Astrocyte (in vitro differentiated cells and primary cell): Measurements from ENCODE around the gene PLA1A. TPM values are rescaled to one million over a fixed set of nuclear protein-coding genes. Genes with fewer than 3 reads are reported as not detected.

ENCODE experiments used
- DNase-seq: peaks from one replicate; pipeline ENCODE4 v3.0.0-alpha.2; 2010; ENCODE audit warnings: low read depth
- FAIRE-seq: peaks from 2 replicates; lab custom pipeline; 2011; peaks lifted over from hg19 to GRCh38; lab: Jason Lieb, UNC
- H2AFZ ChIP-seq: 2 replicates; pipeline ENCODE4 v1.6.0; 2012; ENCODE audit warnings: low read depth, low read length, inconsistent platforms
- H3K27ac ChIP-seq: 2 replicates; pipeline ENCODE4 v1.5.1; 2011; ENCODE audit warnings: low read depth, low read length, inconsistent platforms
- H3K27me3 ChIP-seq: 2 replicates; pipeline ENCODE4 v1.6.0; 2011; ENCODE audit warnings: low read length, inconsistent platforms; ENCODE audit not compliant: insufficient read depth
- H3K36me3 ChIP-seq: 2 replicates; pipeline ENCODE4 v1.5.1; 2011; ENCODE audit warnings: low read length, inconsistent platforms; ENCODE audit not compliant: insufficient read depth
- H3K4me1 ChIP-seq: 2 replicates; pipeline ENCODE4 v1.5.1; 2011; ENCODE audit warnings: low read length, inconsistent platforms; ENCODE audit not compliant: insufficient read depth
- H3K4me2 ChIP-seq: 2 replicates; pipeline ENCODE4 v1.6.0; 2012; ENCODE audit warnings: low read length, inconsistent platforms
- H3K4me3 ChIP-seq: 2 replicates; pipeline ENCODE4 v1.5.1; 2011; ENCODE audit warnings: low read depth, mild to moderate bottlenecking, low read length, inconsistent platforms; ENCODE audit not compliant: insufficient read depth
- H3K79me2 ChIP-seq: 2 replicates; pipeline ENCODE4 v1.6.0; 2012; ENCODE audit warnings: mild to moderate bottlenecking, low read length, inconsistent platforms; ENCODE audit not compliant: insufficient read depth
- H3K9ac ChIP-seq: 2 replicates; pipeline ENCODE4 v1.6.0; 2012; ENCODE audit warnings: mild to moderate bottlenecking, low read length, inconsistent platforms
- H3K9me3 ChIP-seq: 2 replicates; pipeline ENCODE4 v1.5.1; 2012; ENCODE audit warnings: low read depth, mild to moderate bottlenecking, low read length, inconsistent platforms; ENCODE audit not compliant: insufficient read depth
- H4K20me1 ChIP-seq: 2 replicates; pipeline ENCODE4 v1.6.0; 2012; ENCODE audit warnings: low read length, inconsistent platforms; ENCODE audit not compliant: insufficient read depth
- H3K27ac Mint-ChIP-seq: one replicate; pipeline ENCODE4 v1.8.0; 2021; ENCODE audit warnings: mild to moderate bottlenecking, mixed read lengths; ENCODE audit not compliant: unreplicated experiment
- H3K27me3 Mint-ChIP-seq: one replicate; pipeline ENCODE4 v1.8.0; 2021; ENCODE audit warnings: low read depth, mixed read lengths; ENCODE audit not compliant: unreplicated experiment
- H3K36me3 Mint-ChIP-seq: one replicate; pipeline ENCODE4 v1.8.0; 2021; ENCODE audit warnings: low read depth, mixed read lengths; ENCODE audit not compliant: unreplicated experiment
- H3K4me1 Mint-ChIP-seq: one replicate; pipeline ENCODE4 v1.8.0; 2021; ENCODE audit warnings: low read depth, mixed read lengths; ENCODE audit not compliant: unreplicated experiment
- H3K4me3 Mint-ChIP-seq: one replicate; pipeline ENCODE4 v1.8.0; 2021; ENCODE audit warnings: mild to moderate bottlenecking, moderate library complexity, mixed read lengths; ENCODE audit not compliant: unreplicated experiment
- H3K9me3 Mint-ChIP-seq: one replicate; pipeline ENCODE4 v1.8.0; 2021; ENCODE audit warnings: mild to moderate bottlenecking, mixed read lengths; ENCODE audit not compliant: unreplicated experiment
- EZH2 ChIP-seq: IDR thresholded peaks from 2 replicates; pipeline ENCODE4 v1.6.1; 2012; ENCODE audit warnings: mild to moderate bottlenecking, low read length, inconsistent platforms; ENCODE audit not compliant: insufficient read depth
- total RNA-seq: library from RNA; stranded (reverse); gene quantifications from 2 replicates; pipeline ENCODE4 v1.2.1, GENCODE V29; 2021
- TF ChIP-seq, protein P1 (sequence below): IDR thresholded peaks from 2 replicates; pipeline ENCODE4 v1.5.1; 2011; ENCODE audit warnings: low read depth, mild to moderate bottlenecking, inconsistent platforms, low read length, moderate library complexity; ENCODE audit not compliant: insufficient read depth

Gene PLA1A
- total RNA-seq, 1 donor from 2014 or later, result 0.91 TPM

DNA sequence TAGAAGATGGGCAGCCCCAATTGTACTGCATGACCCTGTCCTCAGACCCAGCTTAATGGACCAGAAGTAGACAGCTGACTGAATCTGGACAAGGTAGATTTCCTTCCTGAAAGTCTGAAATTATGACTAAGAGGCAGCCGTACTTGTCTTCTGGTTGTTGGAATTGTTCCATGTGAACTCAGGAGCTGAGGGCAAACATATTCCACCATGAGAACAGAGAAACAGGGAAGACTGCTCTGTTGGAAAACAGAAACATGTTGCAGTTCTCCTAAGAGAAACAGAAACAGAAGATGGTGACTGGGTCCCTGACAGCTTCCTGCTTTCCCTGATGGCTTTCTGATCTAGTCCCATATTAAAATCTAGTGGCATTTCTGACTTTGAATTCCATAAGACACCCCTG, 38.6 kb downstream of the PLA1A start:
- Mint-ChIP-seq H3K27ac (peak overlapping the region; percentile 98), H3K36me3 (no peaks in the 10 kb centered on the region), H3K9me3 (no peaks in the 10 kb centered on the region), H3K4me1 (peaks cover 40% of the 10 kb centered on the region), H3K27me3 (no peaks in the 10 kb centered on the region), H3K4me3 (no peak overlapping the region)
- Histone ChIP-seq H3K4me3 (no peak overlapping the region), H2AFZ (peak overlapping the region; percentile 34), H3K36me3 (no peaks in the 10 kb centered on the region), H3K9ac (no peak overlapping the region), H3K27me3 (no peaks in the 10 kb centered on the region), H3K4me2 (no peak overlapping the region), H3K9me3 (no peaks in the 10 kb centered on the region), H3K79me2 (no peaks in the 10 kb centered on the region), H3K4me1 (peaks cover 22% of the 10 kb centered on the region), H4K20me1 (no peaks in the 10 kb centered on the region), H3K27ac (no peak overlapping the region)
- FAIRE-seq, result no peak
- TF ChIP-seq EZH2, result no peak
- TF ChIP-seq, protein P1, sequence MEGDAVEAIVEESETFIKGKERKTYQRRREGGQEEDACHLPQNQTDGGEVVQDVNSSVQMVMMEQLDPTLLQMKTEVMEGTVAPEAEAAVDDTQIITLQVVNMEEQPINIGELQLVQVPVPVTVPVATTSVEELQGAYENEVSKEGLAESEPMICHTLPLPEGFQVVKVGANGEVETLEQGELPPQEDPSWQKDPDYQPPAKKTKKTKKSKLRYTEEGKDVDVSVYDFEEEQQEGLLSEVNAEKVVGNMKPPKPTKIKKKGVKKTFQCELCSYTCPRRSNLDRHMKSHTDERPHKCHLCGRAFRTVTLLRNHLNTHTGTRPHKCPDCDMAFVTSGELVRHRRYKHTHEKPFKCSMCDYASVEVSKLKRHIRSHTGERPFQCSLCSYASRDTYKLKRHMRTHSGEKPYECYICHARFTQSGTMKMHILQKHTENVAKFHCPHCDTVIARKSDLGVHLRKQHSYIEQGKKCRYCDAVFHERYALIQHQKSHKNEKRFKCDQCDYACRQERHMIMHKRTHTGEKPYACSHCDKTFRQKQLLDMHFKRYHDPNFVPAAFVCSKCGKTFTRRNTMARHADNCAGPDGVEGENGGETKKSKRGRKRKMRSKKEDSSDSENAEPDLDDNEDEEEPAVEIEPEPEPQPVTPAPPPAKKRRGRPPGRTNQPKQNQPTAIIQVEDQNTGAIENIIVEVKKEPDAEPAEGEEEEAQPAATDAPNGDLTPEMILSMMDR, result no peak
- DNase-seq, result peak; percentile 29

GRCh38 chr3:119636891-119637611, 39.4 kb downstream of the PLA1A start:
- Histone ChIP-seq H3K79me2 (no peaks in the 10 kb centered on the region), H3K4me2 (no peak overlapping the region), H3K36me3 (no peaks in the 10 kb centered on the region), H3K4me1 (peaks cover 22% of the 10 kb centered on the region), H3K9ac (no peak overlapping the region), H3K27me3 (no peaks in the 10 kb centered on the region), H2AFZ (no peak overlapping the region), H4K20me1 (no peaks in the 10 kb centered on the region), H3K4me3 (no peak overlapping the region), H3K27ac (peak overlapping the region; percentile 84), H3K9me3 (no peaks in the 10 kb centered on the region)
- Mint-ChIP-seq H3K9me3 (no peaks in the 10 kb centered on the region), H3K4me1 (peaks cover 35% of the 10 kb centered on the region), H3K4me3 (no peak overlapping the region), H3K36me3 (no peaks in the 10 kb centered on the region), H3K27ac (peak overlapping the region; percentile 98), H3K27me3 (no peaks in the 10 kb centered on the region)
- DNase-seq (no peak), FAIRE-seq (no peak)
- no peak for TF ChIP-seq EZH2
- TF ChIP-seq, protein P1, result no peak
